Endothelial cell of umbilical vein (primary cell): ENCODE measurements around the gene COL9A3. TPM values are rescaled to one million over a fixed set of nuclear protein-coding genes. Genes with fewer than 3 reads are reported as not detected.

ENCODE experiments used
- BruUV-seq: library from RNA; stranded (reverse); fragments of 400-500 nt; replicated peaks from 2 replicates; lab custom pipeline; 2021; lab: Mats Ljungman, UMichigan
- CTCF ChIA-PET: fragments of 300-600, 350-600 bp; sonication (Branson Sonifier 250); formaldehyde crosslinking; loops from one replicate; lab custom pipeline; 2021; ENCODE audit warnings: antibody characterized with exemption, inconsistent platforms; lab: Charles Lee
- POLR2A ChIA-PET: fragments of 300-600, 350-600 bp; sonication (Branson Sonifier 250); formaldehyde crosslinking; loops from one replicate; lab custom pipeline; 2021; ENCODE audit warnings: antibody characterized with exemption, inconsistent platforms; lab: Charles Lee
- DNase-seq: peaks from one replicate; pipeline ENCODE4 v3.0.0-alpha.2; 2011; ENCODE audit warnings: low read depth, low spot score
- FAIRE-seq: peaks from 2 replicates; lab custom pipeline; 2011; peaks lifted over from hg19 to GRCh38; lab: Jason Lieb, UNC
- H2AFZ ChIP-seq: 2 replicates; pipeline ENCODE4 v1.6.0; 2012; ENCODE audit warnings: low read depth, low read length, control low read depth, inconsistent platforms
- H3K27ac ChIP-seq: 2 replicates; pipeline ENCODE4 v1.5.1; 2011; ENCODE audit warnings: low read depth, mild to moderate bottlenecking, control low read depth, low read length, moderate library complexity; ENCODE audit not compliant: insufficient read depth
- H3K27me3 ChIP-seq, 2 experiments: 2 replicates each; pipeline versions ENCODE4 v1.6.0 to v1.6.1; 2011; ENCODE audit warnings: low read length in 2 of 2, mixed read lengths in 1 of 2; ENCODE audit not compliant: control insufficient read depth in 2 of 2, insufficient read depth in 2 of 2
- H3K36me3 ChIP-seq, 2 experiments: 2 replicates in 1 of 2; 3 replicates in 1 of 2; pipeline ENCODE4 v1.5.1; 2011; ENCODE audit warnings: low read length in 2 of 2, mild to moderate bottlenecking in 1 of 2, moderate library complexity in 1 of 2; ENCODE audit not compliant: control insufficient read depth in 2 of 2, insufficient read depth in 2 of 2; ENCODE audit errors: extremely low read depth in 1 of 2
- H3K4me1 ChIP-seq: 3 replicates; pipeline ENCODE4 v1.5.1; 2011; ENCODE audit warnings: mild to moderate bottlenecking, low read length; ENCODE audit not compliant: control insufficient read depth, insufficient read depth; ENCODE audit errors: extremely low read depth
- H3K4me2 ChIP-seq: 2 replicates; pipeline ENCODE4 v1.6.1; 2011; ENCODE audit warnings: low read length, control low read depth, mixed read lengths; ENCODE audit not compliant: insufficient read depth
- H3K4me3 ChIP-seq, 3 experiments: fragments of 200-600 bp in 1 of 3; sonication (generic), shearing (Covaris generic) in 1 of 3; replicated peaks in 1 of 3; 2 replicates each; pipeline ENCODE4 v1.5.1; 2011 to 2016; ENCODE audit warnings: control low read depth in 3 of 3, low read length in 3 of 3, mild to moderate bottlenecking in 2 of 3, inconsistent platforms in 1 of 3, low read depth in 1 of 3, moderate library complexity in 1 of 3; ENCODE audit not compliant: insufficient read depth in 1 of 3
- H3K79me2 ChIP-seq: 2 replicates; pipeline ENCODE4 v1.6.0; 2012; ENCODE audit warnings: low read length, inconsistent platforms; ENCODE audit not compliant: control insufficient read depth, insufficient read depth
- H3K9ac ChIP-seq: replicated peaks from 2 replicates; pipeline ENCODE3; 2011; ENCODE audit warnings: low read length, control low read depth; ENCODE audit not compliant: insufficient read depth; ENCODE audit errors: extremely low read depth
- H3K9me1 ChIP-seq: replicated peaks from 3 replicates; pipeline ENCODE4 v1.6.0; 2011; ENCODE audit warnings: mild to moderate bottlenecking, low read length; ENCODE audit not compliant: control insufficient read depth, insufficient read depth; ENCODE audit errors: extremely low read depth
- H3K9me3 ChIP-seq: replicated peaks from 2 replicates; pipeline ENCODE4 v1.5.1; 2012; ENCODE audit warnings: low read length, inconsistent platforms; ENCODE audit not compliant: control insufficient read depth, insufficient read depth
- H4K20me1 ChIP-seq: replicated peaks from 2 replicates; pipeline ENCODE3; 2011; ENCODE audit warnings: mild to moderate bottlenecking, low read length; ENCODE audit not compliant: control insufficient read depth, insufficient read depth; ENCODE audit errors: extremely low read depth
- EZH2 ChIP-seq: IDR thresholded peaks from 2 replicates; pipeline ENCODE4 v1.6.1; 2012; ENCODE audit warnings: borderline replicate concordance, low read depth, mild to moderate bottlenecking, moderate library complexity, low read length, inconsistent platforms; ENCODE audit not compliant: severe bottlenecking
- FOS ChIP-seq: IDR thresholded peaks from 2 replicates; pipeline ENCODE4 v1.6.1; 2011; ENCODE audit warnings: mild to moderate bottlenecking, low read length, moderate library complexity, borderline replicate concordance; ENCODE audit not compliant: insufficient read depth
- GATA2 ChIP-seq: IDR thresholded peaks from 2 replicates; pipeline ENCODE4 v1.7.0; 2011; ENCODE audit warnings: low read depth, mild to moderate bottlenecking, moderate library complexity, mixed read lengths, low read length; ENCODE audit not compliant: insufficient read length, insufficient read depth
- JUN ChIP-seq: IDR thresholded peaks from 2 replicates; pipeline ENCODE4 v1.6.1; 2011; ENCODE audit warnings: borderline replicate concordance, low read depth; ENCODE audit not compliant: insufficient read length, insufficient read depth
- MYC ChIP-seq: IDR thresholded peaks from one replicate; pipeline ENCODE4 v1.6.1; 2011; ENCODE audit warnings: mild to moderate bottlenecking, low read depth, low read length
- POLR2A ChIP-seq: IDR thresholded peaks from 2 replicates; pipeline ENCODE4 v1.6.1; 2012; ENCODE audit warnings: low read depth, mild to moderate bottlenecking, control low read depth, low read length
- POLR2AphosphoS5 ChIP-seq: IDR thresholded peaks from 2 replicates; pipeline ENCODE4 v1.6.1; 2012; ENCODE audit warnings: low read depth, mild to moderate bottlenecking, control low read depth, low read length, moderate library complexity; ENCODE audit not compliant: insufficient read depth
- dilution Hi-C: fragments of 300-500 bp; cut with MboI; formaldehyde crosslinking; loops from one replicate; pipeline ENCODE4 v1.15.0; 2019; ENCODE audit warnings: low sequenced_read_pairs; ENCODE audit not compliant: extremely low pct_ligation_motif_present
- intact Hi-C: fragments of 100-400 bp; cut with micrococcal nuclease; formaldehyde crosslinking; loops from one replicate; pipeline ENCODE4 v1.10.0; 2022
- polyA plus RNA-seq, 4 experiments: library from polyadenylated mRNA; depleted of rRNA in 3 of 4; stranded (reverse) in 3 of 4; unstranded in 1 of 4; fragments of >200 nt; gene quantifications; 2 replicates each; pipeline versions ENCODE4 v1.2.1 to v1.2.3, GENCODE V29; 2011 to 2012; ENCODE audit warnings: missing spikeins in 1 of 4
- total RNA-seq: library from RNA; stranded (reverse); gene quantifications from 2 replicates; pipeline ENCODE4 v1.2.3, GENCODE V29; 2021
- TF ChIP-seq, protein P1 (sequence below), 2 donors: IDR thresholded peaks; 1 replicate in 1 of 2; 2 replicates in 1 of 2; pipeline ENCODE4 v1.5.1; 2011; ENCODE audit warnings: low read length in 2 of 2, mild to moderate bottlenecking in 2 of 2, moderate library complexity in 2 of 2, control low read depth in 1 of 2, inconsistent platforms in 1 of 2, low read depth in 1 of 2; ENCODE audit not compliant: insufficient read depth in 1 of 2; ENCODE audit errors: extremely low read depth in 1 of 2
- TF ChIP-seq, protein P2 (sequence below): IDR thresholded peaks from 2 replicates; pipeline ENCODE4 v1.6.1; 2011; ENCODE audit not compliant: insufficient read depth, insufficient read length

COL9A3 gene
- total and polyA plus RNA-seq, 2 donors (not counting 3 experiments of a cell fraction or from before 2014, with no cell fraction given) = 0.46 to 0.60 TPM

DNA sequence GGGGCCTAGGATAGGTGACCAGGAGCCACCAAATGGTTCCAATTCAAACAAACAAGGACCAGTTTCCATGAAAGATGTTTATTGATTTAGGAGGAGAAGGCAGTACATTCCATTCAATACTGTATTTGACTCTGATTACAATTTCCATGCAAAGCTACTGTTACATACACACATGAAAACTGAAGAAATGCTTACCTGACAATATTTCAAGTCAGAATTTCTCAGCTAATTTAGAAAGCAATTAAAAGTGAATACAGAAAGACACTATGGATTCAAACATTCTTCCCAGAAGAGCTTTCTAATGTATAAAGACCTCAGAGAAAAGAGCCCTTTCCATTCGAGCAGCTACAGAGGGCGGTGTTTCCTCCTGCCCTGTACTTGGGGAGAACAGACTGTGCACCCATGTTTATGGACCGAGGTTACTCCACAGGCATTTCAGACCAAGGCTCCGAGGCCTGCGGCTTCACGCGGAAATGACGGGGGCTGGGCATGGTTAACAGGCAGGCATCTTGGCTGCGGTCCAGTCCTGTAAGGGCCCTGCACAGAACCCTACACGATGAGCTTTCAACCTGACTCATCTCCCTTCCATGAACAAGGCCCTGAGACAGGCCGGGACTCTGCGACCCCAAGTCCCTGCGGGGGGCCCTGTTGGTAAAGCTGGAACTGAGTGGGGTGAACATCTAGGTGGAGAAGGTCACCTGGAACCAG is 70.5 kb downstream of the COL9A3 start:
- no peaks in the 10 kb centered on the region for H4K20me1 ChIP-seq
- ChIA-PET CTCF (interaction anchor here (0.6 to 4.7 kb wide), 5 partner anchors 10 to 65 kb away, joined by 3 to 30 read pairs (median 4); no protein-coding TSS in a partner anchor), POLR2A (no interaction called here)
- H3K9me1 ChIP-seq = no peaks in the 10 kb centered on the region
- no peak for FAIRE-seq
- H3K9ac ChIP-seq = no peak overlapping the region
- DNase-seq = peak; percentile 23
- no peaks in the 10 kb centered on the region for H3K9me3 ChIP-seq
- no peaks in the 10 kb centered on the region for H3K4me1 ChIP-seq
- H3K4me3 ChIP-seq = no peak overlapping the region
- dilution Hi-C loops = no loop called here
- H3K27me3 ChIP-seq = no peaks in the 10 kb centered on the region
- no peaks in the 10 kb centered on the region for H3K79me2 ChIP-seq
- H3K36me3 ChIP-seq = peaks cover 20 to 45% of the 10 kb centered on the region in 2 experiments
- intact Hi-C loops = no loop called here
- H3K4me2 ChIP-seq = no peak overlapping the region
- no peak overlapping the region for H2AFZ ChIP-seq
- no peak for TF ChIP-seq MYC
- H3K27ac ChIP-seq = no peak overlapping the region
- BruUV-seq = no TSS peak

DNA sequence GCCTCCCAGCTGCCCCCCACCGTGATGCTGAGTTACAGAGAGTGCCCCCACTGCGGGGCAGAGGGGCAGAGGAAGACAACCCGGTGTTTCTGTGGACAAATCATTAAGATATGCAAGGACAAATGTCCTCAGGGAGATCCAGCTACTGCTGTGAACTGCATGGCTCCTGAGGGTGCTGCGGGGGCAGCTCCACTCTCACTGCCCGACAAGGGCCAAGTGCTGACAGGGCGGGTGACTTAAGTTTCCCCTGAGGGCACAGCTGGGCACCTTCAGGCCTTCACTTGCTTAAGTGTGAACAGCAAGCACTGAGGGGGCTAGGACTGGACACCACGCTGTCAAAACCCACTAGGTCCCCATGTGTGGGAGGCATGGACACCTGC is 71.0 kb downstream of the COL9A3 start:
- Histone ChIP-seq H3K4me1 (no peaks in the 10 kb centered on the region), H3K36me3 (peaks cover 20 to 49% of the 10 kb centered on the region in 2 experiments), H3K27me3 (no peaks in the 10 kb centered on the region), H3K4me2 (no peak overlapping the region), H4K20me1 (no peaks in the 10 kb centered on the region), H3K79me2 (no peaks in the 10 kb centered on the region), H3K9ac (no peak overlapping the region), H3K9me1 (no peaks in the 10 kb centered on the region), H3K27ac (no peak overlapping the region), H3K9me3 (no peaks in the 10 kb centered on the region), H2AFZ (no peak overlapping the region), H3K4me3 (no peak overlapping the region)
- BruUV-seq = no TSS peak
- dilution Hi-C loops (no loop called here), intact Hi-C loops (no loop called here)
- ChIA-PET POLR2A (no interaction called here), CTCF (interaction anchor here (0.6 to 4.7 kb wide), 5 partner anchors 10 to 65 kb away, joined by 3 to 30 read pairs (median 4); no protein-coding TSS in a partner anchor)
- DNase-seq (no peak), FAIRE-seq (no peak)
- TF ChIP-seq FOS = no peak
- no peak for TF ChIP-seq POLR2AphosphoS5
- no peak for TF ChIP-seq POLR2A
- TF ChIP-seq, protein P1, sequence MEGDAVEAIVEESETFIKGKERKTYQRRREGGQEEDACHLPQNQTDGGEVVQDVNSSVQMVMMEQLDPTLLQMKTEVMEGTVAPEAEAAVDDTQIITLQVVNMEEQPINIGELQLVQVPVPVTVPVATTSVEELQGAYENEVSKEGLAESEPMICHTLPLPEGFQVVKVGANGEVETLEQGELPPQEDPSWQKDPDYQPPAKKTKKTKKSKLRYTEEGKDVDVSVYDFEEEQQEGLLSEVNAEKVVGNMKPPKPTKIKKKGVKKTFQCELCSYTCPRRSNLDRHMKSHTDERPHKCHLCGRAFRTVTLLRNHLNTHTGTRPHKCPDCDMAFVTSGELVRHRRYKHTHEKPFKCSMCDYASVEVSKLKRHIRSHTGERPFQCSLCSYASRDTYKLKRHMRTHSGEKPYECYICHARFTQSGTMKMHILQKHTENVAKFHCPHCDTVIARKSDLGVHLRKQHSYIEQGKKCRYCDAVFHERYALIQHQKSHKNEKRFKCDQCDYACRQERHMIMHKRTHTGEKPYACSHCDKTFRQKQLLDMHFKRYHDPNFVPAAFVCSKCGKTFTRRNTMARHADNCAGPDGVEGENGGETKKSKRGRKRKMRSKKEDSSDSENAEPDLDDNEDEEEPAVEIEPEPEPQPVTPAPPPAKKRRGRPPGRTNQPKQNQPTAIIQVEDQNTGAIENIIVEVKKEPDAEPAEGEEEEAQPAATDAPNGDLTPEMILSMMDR (IDR thresholded peaks at IDR 0.05; ENCODE audit: extremely low read depth in 1 of 2, insufficient read depth in 1 of 2, low read depth in 1 of 2, low read length in 2 of 2) = no peak
- no peak for TF ChIP-seq EZH2
- TF ChIP-seq JUN = no peak
- TF ChIP-seq, protein P2, sequence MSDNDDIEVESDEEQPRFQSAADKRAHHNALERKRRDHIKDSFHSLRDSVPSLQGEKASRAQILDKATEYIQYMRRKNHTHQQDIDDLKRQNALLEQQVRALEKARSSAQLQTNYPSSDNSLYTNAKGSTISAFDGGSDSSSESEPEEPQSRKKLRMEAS = no peak
- no peak for TF ChIP-seq GATA2
- no peak for TF ChIP-seq MYC
